ENCODE data around the gene TLE1. TPM values are rescaled to one million over a fixed set of nuclear protein-coding genes. Genes with fewer than 3 reads are reported as not detected.

The TLE1 gene
- total and polyA plus RNA-seq, 9 of the 15 experiments (the other 6 are each of a cell fraction or from before 2014, with no cell fraction given), result 0.11 TPM; not detected in 8

DNA sequence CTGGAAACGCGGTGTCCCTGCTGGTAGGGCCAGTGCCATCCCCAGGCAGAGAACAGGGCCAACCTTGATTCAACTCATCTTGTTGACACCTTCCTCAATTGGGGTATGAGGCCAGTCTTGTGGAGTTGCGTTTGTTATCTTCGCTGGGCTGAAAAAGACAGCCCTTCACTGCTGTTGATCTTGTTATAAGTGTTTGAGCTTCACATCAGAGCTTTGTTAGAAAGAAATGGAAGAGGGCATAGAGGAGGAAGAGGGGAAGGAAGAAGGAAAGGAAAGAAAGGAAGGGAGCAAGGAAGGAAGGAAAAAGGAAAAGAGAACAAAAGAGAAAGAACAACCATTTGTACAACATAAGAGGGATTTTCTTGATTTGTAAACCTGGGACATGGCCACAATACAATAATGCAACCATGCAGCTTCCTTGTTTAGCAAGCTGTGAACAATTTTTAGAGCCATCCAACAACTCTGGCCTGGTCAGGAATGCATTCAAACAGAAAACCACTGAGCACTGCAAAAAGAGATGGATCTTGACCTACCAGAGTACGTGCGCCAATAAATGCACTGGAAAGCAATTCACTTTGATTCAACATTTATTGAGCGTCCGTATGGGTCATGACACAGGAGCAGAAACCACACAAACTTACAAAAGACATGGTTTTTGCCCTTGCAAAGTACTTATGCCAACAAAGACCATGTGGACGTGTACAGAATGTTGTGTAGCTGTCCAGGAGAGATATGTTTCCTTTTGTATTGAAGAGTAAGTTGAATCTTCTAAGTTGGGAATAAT lies 152.9 kb downstream of the TLE1 start (continued):
- no peak for TF ChIP-seq GATA2 (CRISPR knock-in tag; IDR thresholded peaks at IDR 0.05)
- TF ChIP-seq ZFX (CRISPR knock-in tag; IDR thresholded peaks at IDR 0.05), result no peak
- no peak for TF ChIP-seq GATAD2A (IDR thresholded peaks at IDR 0.05)
- no peak for TF ChIP-seq RBM17 (IDR thresholded peaks at IDR 0.05; ENCODE audit: borderline replicate concordance, low read depth, low read length)
- TF ChIP-seq, protein P1, sequence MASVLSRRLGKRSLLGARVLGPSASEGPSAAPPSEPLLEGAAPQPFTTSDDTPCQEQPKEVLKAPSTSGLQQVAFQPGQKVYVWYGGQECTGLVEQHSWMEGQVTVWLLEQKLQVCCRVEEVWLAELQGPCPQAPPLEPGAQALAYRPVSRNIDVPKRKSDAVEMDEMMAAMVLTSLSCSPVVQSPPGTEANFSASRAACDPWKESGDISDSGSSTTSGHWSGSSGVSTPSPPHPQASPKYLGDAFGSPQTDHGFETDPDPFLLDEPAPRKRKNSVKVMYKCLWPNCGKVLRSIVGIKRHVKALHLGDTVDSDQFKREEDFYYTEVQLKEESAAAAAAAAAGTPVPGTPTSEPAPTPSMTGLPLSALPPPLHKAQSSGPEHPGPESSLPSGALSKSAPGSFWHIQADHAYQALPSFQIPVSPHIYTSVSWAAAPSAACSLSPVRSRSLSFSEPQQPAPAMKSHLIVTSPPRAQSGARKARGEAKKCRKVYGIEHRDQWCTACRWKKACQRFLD (CRISPR knock-in tag; IDR thresholded peaks at IDR 0.05), result no peak
- TF ChIP-seq HNRNPK (IDR thresholded peaks at IDR 0.05; ENCODE audit: low read depth, low read length, poor library complexity, severe bottlenecking), result no peak

DNA sequence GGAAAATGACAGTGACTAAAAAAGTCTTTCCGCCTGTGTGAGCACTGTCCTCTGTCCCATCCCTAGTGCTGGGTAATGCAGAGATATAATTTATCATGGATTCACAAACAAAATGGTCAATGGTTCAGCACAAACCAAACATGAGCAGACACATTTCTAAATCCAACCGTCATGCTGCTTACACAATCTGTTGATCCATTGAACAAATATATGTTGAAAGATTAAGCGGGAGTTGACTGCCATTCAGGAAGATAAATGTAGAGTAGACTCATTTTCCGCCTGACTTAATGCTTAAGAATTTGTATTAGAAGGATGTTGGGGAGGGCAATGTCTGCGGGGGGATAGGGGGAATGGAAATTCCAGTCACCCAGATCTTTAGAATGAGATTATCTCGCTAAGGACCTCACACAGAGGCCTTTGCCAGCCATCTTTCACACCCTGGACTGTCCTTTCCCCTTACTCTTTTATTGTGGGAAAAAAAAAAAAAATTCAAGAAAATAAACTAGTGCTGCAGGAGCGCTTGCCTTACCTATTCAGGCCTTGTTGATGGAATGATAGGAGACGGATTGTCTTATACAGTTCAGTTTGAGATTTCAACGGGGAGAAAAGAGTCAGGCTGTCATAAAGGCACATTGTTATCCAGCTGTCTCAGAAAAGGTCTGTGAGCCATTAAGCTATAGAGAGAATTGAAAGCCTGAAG lies 153.7 kb downstream of the TLE1 start:
- CTCF ChIA-PET (ENCODE audit: low intra/inter-chr PET ratio), result no interaction called here
- FAIRE-seq (no peak), DNase-seq (ENCODE audit: extremely low read depth in 1 of 4, low spot score in 3 of 4) (no peak), ATAC-seq (no peak)
- no peaks in the 10 kb centered on the region for H3K79me2 ChIP-seq (ENCODE audit: control insufficient read depth, insufficient read depth, low read length)
- no TSS peak for BruUV-seq (replicated peaks)
- H3K4me1 ChIP-seq (replicated peaks in 1 of 2; ENCODE audit: control insufficient read depth in 2 of 2, insufficient read depth in 2 of 2, low read length in 2 of 2), result no peaks in the 10 kb centered on the region
- POLR2A ChIA-PET, result no interaction called here
- in situ Hi-C loops (cut with MboI) (no loop called here), intact Hi-C loops (cut with micrococcal nuclease) (no loop called here)
- H3K9me1 ChIP-seq (ENCODE audit: control insufficient read depth, insufficient read depth, low read length), result no peaks in the 10 kb centered on the region
- H3K9ac ChIP-seq (ENCODE audit: insufficient read depth in 1 of 2, low read depth in 2 of 2, low read length in 2 of 2), result no peak overlapping the region
- 0% methylated on average over 9 of the region's 9 CpGs for WGBS (ENCODE audit: insufficient coverage, low coverage, missing lambda C conversion rate)
- no peaks in the 10 kb centered on the region for H4K20me1 ChIP-seq (replicated peaks; ENCODE audit: control insufficient read depth, insufficient read depth, low read length)
- H3K4me3 ChIP-seq, result no peak overlapping the region
- no peak overlapping the region for H3K4me2 ChIP-seq (ENCODE audit: insufficient read depth, low read length)
- H2AFZ ChIP-seq (ENCODE audit: low read depth, low read length), result no peak overlapping the region
- no peaks in the 10 kb centered on the region for H3K36me3 ChIP-seq (ENCODE audit: control insufficient read depth, insufficient read depth, low read length)
- H3K27ac ChIP-seq (ENCODE audit: extremely low read depth, low read depth, low read length), result no peak overlapping the region
- H3K9me3 ChIP-seq (replicated peaks; ENCODE audit: control insufficient read depth, insufficient read depth, low read depth, low read length), result no peaks in the 10 kb centered on the region
- H3K27me3 ChIP-seq (ENCODE audit: control insufficient read depth in 2 of 2, insufficient read depth in 2 of 2, low read length in 2 of 2), result no peaks in the 10 kb centered on the region
- TF ChIP-seq ZBED1 (IDR thresholded peaks at IDR 0.05) (no peak), TEAD1 (CRISPR knock-in tag; IDR thresholded peaks at IDR 0.05) (no peak), CHCHD3 (CRISPR knock-in tag; IDR thresholded peaks at IDR 0.05) (no peak), GABPA (tag; conservative IDR thresholded peaks at IDR 0.05; ENCODE audit: low read depth) (no peak), XRCC3 (IDR thresholded peaks at IDR 0.05) (no peak)
- TF ChIP-seq, protein P2, sequence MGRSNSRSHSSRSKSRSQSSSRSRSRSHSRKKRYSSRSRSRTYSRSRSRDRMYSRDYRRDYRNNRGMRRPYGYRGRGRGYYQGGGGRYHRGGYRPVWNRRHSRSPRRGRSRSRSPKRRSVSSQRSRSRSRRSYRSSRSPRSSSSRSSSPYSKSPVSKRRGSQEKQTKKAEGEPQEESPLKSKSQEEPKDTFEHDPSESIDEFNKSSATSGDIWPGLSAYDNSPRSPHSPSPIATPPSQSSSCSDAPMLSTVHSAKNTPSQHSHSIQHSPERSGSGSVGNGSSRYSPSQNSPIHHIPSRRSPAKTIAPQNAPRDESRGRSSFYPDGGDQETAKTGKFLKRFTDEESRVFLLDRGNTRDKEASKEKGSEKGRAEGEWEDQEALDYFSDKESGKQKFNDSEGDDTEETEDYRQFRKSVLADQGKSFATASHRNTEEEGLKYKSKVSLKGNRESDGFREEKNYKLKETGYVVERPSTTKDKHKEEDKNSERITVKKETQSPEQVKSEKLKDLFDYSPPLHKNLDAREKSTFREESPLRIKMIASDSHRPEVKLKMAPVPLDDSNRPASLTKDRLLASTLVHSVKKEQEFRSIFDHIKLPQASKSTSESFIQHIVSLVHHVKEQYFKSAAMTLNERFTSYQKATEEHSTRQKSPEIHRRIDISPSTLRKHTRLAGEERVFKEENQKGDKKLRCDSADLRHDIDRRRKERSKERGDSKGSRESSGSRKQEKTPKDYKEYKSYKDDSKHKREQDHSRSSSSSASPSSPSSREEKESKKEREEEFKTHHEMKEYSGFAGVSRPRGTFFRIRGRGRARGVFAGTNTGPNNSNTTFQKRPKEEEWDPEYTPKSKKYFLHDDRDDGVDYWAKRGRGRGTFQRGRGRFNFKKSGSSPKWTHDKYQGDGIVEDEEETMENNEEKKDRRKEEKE (IDR thresholded peaks at IDR 0.05; ENCODE audit: borderline replicate concordance in 1 of 2, control insufficient read depth in 1 of 2, low read depth in 2 of 2, low read length in 1 of 2), result no peak
- TF ChIP-seq, protein P3, sequence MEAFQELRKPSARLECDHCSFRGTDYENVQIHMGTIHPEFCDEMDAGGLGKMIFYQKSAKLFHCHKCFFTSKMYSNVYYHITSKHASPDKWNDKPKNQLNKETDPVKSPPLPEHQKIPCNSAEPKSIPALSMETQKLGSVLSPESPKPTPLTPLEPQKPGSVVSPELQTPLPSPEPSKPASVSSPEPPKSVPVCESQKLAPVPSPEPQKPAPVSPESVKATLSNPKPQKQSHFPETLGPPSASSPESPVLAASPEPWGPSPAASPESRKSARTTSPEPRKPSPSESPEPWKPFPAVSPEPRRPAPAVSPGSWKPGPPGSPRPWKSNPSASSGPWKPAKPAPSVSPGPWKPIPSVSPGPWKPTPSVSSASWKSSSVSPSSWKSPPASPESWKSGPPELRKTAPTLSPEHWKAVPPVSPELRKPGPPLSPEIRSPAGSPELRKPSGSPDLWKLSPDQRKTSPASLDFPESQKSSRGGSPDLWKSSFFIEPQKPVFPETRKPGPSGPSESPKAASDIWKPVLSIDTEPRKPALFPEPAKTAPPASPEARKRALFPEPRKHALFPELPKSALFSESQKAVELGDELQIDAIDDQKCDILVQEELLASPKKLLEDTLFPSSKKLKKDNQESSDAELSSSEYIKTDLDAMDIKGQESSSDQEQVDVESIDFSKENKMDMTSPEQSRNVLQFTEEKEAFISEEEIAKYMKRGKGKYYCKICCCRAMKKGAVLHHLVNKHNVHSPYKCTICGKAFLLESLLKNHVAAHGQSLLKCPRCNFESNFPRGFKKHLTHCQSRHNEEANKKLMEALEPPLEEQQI (IDR thresholded peaks at IDR 0.05), result no peak
